NT2/D1 (cell line): ENCODE data around the gene AKR1B15.

Source experiments
- DNase-seq: peaks from one replicate; pipeline ENCODE4 v3.0.0-alpha.2; 2011; ENCODE audit warnings: low read depth, low spot score
- H3K27me3 ChIP-seq: 2 replicates; pipeline ENCODE4 v1.6.0; 2011; ENCODE audit warnings: mild to moderate bottlenecking; ENCODE audit not compliant: insufficient read length, insufficient read depth
- H3K36me3 ChIP-seq: 2 replicates; pipeline ENCODE4 v1.6.1; 2011; ENCODE audit warnings: mild to moderate bottlenecking, low read length, mixed read lengths; ENCODE audit not compliant: insufficient read depth, insufficient read length
- H3K4me1 ChIP-seq: 2 replicates; pipeline ENCODE4 v1.5.1; 2011; ENCODE audit not compliant: insufficient read depth, insufficient read length
- H3K4me3 ChIP-seq: 2 replicates; pipeline ENCODE4 v1.5.1; 2011; ENCODE audit warnings: low read depth; ENCODE audit not compliant: insufficient read length
- H3K9ac ChIP-seq: 2 replicates; pipeline ENCODE4 v1.6.0; 2011; ENCODE audit warnings: low read depth; ENCODE audit not compliant: insufficient read length
- H3K9me3 ChIP-seq: 2 replicates; pipeline ENCODE4 v1.5.1; 2011; ENCODE audit warnings: mild to moderate bottlenecking, low read length; ENCODE audit not compliant: insufficient read depth
- SUZ12 ChIP-seq: IDR thresholded peaks from 2 replicates; pipeline ENCODE4 v1.6.1; 2011; ENCODE audit not compliant: insufficient read length, insufficient read depth; ENCODE audit errors: extremely low read depth
- YY1 ChIP-seq: IDR thresholded peaks from 2 replicates; pipeline ENCODE4 v1.6.1; 2011; ENCODE audit not compliant: insufficient read length, insufficient read depth
- ZNF274 ChIP-seq: IDR thresholded peaks from 2 replicates; pipeline ENCODE4 v1.6.1; 2011; ENCODE audit warnings: mild to moderate bottlenecking, low read depth, low read length

The AKR1B15 gene

DNA sequence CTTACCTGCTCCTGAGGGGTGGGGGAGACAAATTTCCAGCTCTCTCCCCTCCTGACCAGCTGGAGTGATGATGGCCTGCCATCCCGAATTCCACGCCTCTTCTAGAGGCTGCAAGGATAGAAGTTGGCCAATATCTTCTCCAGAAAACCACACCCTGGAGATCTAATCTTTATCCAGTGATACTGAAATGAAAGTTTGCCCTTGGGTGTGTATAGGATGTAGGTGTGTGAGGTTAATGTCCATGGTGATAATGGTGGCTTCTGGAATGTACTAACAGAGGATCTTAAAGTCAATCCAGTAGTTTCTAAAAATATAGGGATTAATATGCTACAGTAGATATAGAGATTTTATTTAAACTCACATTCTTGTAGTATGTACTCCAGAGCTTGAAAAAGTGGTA lies 22.2 kb downstream of the AKR1B15 start:
- Histone ChIP-seq H3K4me1 (no peaks in the 10 kb centered on the region), H3K9me3 (peaks cover 15% of the 10 kb centered on the region; the same call in 1 of the 2 replicates), H3K36me3 (no peaks in the 10 kb centered on the region), H3K4me3 (no peak overlapping the region), H3K9ac (no peak overlapping the region), H3K27me3 (no peaks in the 10 kb centered on the region)
- TF ChIP-seq ZNF274 (no peak), YY1 (no peak), SUZ12 (no peak)
- no peak for DNase-seq

DNA sequence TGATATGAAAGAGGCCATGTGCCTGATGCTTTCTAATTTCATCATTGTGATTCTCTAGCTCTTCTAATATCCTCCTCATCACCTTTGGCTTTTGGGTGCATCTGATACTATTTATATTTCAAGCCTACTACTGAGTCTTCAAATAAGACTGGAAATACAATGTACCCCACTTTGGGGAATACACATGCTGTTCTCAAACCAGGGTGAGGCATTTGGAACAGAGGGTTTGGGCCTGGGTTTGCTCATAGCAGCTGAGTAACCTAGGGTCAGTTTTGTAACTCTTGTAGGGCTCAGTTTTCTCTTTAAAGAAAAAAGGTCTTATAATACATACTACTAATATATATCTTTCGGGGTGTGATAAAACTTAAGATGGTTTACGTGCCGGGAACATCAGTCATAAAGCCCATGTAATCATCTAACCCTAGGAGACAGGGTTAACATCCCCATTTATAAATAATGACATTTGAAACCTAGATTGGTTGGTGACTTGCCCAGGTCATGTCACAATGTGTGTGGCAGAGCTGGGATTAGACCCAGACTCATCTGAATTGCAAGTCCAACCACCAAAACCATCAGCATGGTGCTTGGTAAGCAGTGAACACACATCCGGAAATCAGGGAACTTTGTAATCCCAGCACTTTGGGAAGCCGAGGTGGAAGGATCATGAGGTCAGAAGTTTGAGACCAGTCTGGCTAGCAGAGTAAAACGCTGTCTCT lies 23.0 kb downstream of the AKR1B15 start:
- Histone ChIP-seq H3K27me3 (no peaks in the 10 kb centered on the region), H3K36me3 (no peaks in the 10 kb centered on the region), H3K4me3 (no peak overlapping the region), H3K4me1 (no peaks in the 10 kb centered on the region), H3K9me3 (peaks cover 15% of the 10 kb centered on the region; the same call in 1 of the 2 replicates), H3K9ac (no peak overlapping the region)
- DNase-seq: no peak
- TF ChIP-seq SUZ12 (no peak), YY1 (no peak), ZNF274 (no peak)

DNA sequence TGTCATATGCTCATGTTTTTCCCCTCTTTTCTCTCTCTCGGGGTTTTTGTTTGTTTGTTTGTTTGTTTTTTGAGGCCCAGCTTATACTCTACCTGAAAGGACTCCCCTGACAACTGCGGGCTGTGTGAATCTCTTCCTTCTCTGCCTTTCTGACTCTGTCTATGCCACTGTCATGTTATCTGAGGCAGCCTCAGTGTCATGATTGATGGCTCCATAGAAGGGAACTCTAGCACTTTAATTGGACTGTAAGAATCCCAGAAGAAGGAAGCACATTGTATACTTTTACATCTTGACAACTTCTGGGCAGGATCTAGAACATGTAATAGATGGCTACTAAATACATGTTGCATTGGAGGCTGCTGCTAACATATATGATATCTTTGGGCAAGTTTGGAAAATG lies 25.4 kb downstream of the AKR1B15 start:
- Histone ChIP-seq H3K4me3 (no peak overlapping the region), H3K27me3 (no peaks in the 10 kb centered on the region), H3K4me1 (no peaks in the 10 kb centered on the region), H3K9me3 (peaks cover 15% of the 10 kb centered on the region; the same call in 1 of the 2 replicates), H3K36me3 (no peaks in the 10 kb centered on the region), H3K9ac (no peak overlapping the region)
- DNase-seq: no peak
- TF ChIP-seq ZNF274: no peak

- no peak for TF ChIP-seq SUZ12
- no peak for TF ChIP-seq YY1
- no peak for TF ChIP-seq ZNF274
- H3K9ac ChIP-seq: no peak overlapping the region
- no peaks in the 10 kb centered on the region for H3K4me1 ChIP-seq
- no peaks in the 10 kb centered on the region for H3K9me3 ChIP-seq
- no peak for DNase-seq
- no peak overlapping the region for H3K4me3 ChIP-seq
- H3K36me3 ChIP-seq: no peaks in the 10 kb centered on the region
- no peaks in the 10 kb centered on the region for H3K27me3 ChIP-seq
Observed at GRCh38 chr7:134584290-134584689, 35.4 kb downstream of the AKR1B15 start.

DNA sequence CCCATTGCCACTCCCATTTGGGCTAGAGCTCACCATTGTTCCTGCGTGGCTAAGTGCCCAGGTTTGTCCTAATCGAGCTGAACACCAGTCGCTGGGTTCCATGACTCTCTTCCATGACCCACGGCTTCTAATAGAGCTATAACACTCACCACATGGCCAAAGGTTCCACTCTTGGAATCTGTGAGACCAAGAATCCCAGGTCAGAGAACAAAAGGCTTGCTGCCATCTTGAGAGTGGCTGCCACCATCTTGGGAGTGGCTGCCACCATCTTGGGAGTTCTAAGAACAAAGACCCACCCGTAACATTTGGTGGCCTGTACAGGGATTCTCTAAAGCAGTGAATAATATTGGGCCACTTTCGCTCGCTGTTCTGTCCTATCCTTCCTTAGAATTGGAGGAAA lies 37.0 kb downstream of the AKR1B15 start:
- Histone ChIP-seq H3K4me3 (no peak overlapping the region), H3K9ac (no peak overlapping the region)
- TF ChIP-seq ZNF274 (no peak), SUZ12 (no peak), YY1 (no peak)

GRCh38 chr7:134587750-134588149 lies 38.8 kb downstream of the AKR1B15 start:
- H3K9ac ChIP-seq: no peak overlapping the region
- no peaks in the 10 kb centered on the region for H3K9me3 ChIP-seq
- no peaks in the 10 kb centered on the region for H3K4me1 ChIP-seq
- no peak for DNase-seq
- no peaks in the 10 kb centered on the region for H3K27me3 ChIP-seq
- TF ChIP-seq SUZ12 (no peak), ZNF274 (no peak), YY1 (no peak)
- no peaks in the 10 kb centered on the region for H3K36me3 ChIP-seq
- H3K4me3 ChIP-seq: no peak overlapping the region

More for the DNA sequence above, 37.0 kb downstream of the AKR1B15 start:
- H3K27me3 ChIP-seq: no peaks in the 10 kb centered on the region
- H3K9me3 ChIP-seq: no peaks in the 10 kb centered on the region
- no peaks in the 10 kb centered on the region for H3K36me3 ChIP-seq
- no peak for DNase-seq
- no peaks in the 10 kb centered on the region for H3K4me1 ChIP-seq

GRCh38 chr7:134589491-134589941 lies 40.6 kb downstream of the AKR1B15 start:
- no peak for DNase-seq
- no peaks in the 10 kb centered on the region for H3K9me3 ChIP-seq
- no peak overlapping the region for H3K4me3 ChIP-seq
- no peaks in the 10 kb centered on the region for H3K27me3 ChIP-seq
- H3K36me3 ChIP-seq: no peaks in the 10 kb centered on the region
- no peaks in the 10 kb centered on the region for H3K4me1 ChIP-seq
- H3K9ac ChIP-seq: no peak overlapping the region
- TF ChIP-seq YY1 (no peak), SUZ12 (no peak), ZNF274 (no peak)
